Metanephros (tissue), 2 donors: ENCODE results near the gene FAM181B. TPM values are rescaled to one million over a fixed set of nuclear protein-coding genes. Genes with fewer than 3 reads are reported as not detected.

ENCODE experiments used
- small RNA-seq: library from RNA; depleted of rRNA; stranded (forward); fragments of <200 nt; gene quantifications from one replicate; pipeline ENCODE3, GENCODE V24; 2014; ENCODE audit warnings: low replicate concordance
- total RNA-seq: library from RNA; depleted of rRNA; stranded (reverse); fragments of >200 nt; gene quantifications from one replicate; pipeline ENCODE4 v1.2.3, GENCODE V29; 2014

The FAM181B gene
- total RNA-seq, result 5.0 TPM

GRCh38 chr11:82733444-82734119, at the start of gene FAM181B:
Gene FAM181B, minus strand, starts transcription at chr11:82733864. Its CDS starts 135 bp downstream, at chr11:82733729.

Small RNA genes within 50 kb of the gene (small RNA-seq; reads per million reads assigned to genes)
- gene RPS28P7, result 0.07 reads per million

Other genes with a start within 250 kb of the FAM181B start
- gene PRCP, start 166.6 kb upstream of the FAM181B start, total RNA-seq, result 121 TPM
- gene DDIAS, start 167.9 kb upstream of the FAM181B start, total RNA-seq, result 4.6 TPM